Esophagus muscularis mucosa (tissue), 4 donors: Measurements from ENCODE around the gene PRDM9. TPM values are rescaled to one million over a fixed set of nuclear protein-coding genes. Genes with fewer than 3 reads are reported as not detected.
"Not testable (repeated sequence)": the region's sequence is repeated elsewhere in the genome, so short reads cannot be mapped to it uniquely, and the experiment has no call there.

ENCODE experiments used
- DNase-seq: peaks from one replicate; pipeline ENCODE4 v3.0.0-alpha.2; 2017; ENCODE audit errors: extremely low spot score
- H3K27ac ChIP-seq, 4 donors: fragments of 200-600 bp; sonication (generic); replicated peaks in 1 of 4; 1 replicate in 3 of 4; 2 replicates in 1 of 4; pipeline ENCODE4 v1.5.1; 2016 to 2019; ENCODE audit warnings: mild to moderate bottlenecking in 1 of 4
- H3K27me3 ChIP-seq, 4 donors: fragments of 200-600 bp; sonication (generic); one replicate each; pipeline versions ENCODE4 v1.5.1 to v1.6.0; 2016 to 2019
- H3K36me3 ChIP-seq, 4 donors: fragments of 200-600 bp; sonication (generic); one replicate each; pipeline ENCODE4 v1.5.1; 2016 to 2019
- H3K4me1 ChIP-seq, 4 donors: fragments of 200-600 bp; sonication (generic); one replicate each; pipeline ENCODE4 v1.5.1; 2016 to 2019
- H3K4me3 ChIP-seq, 4 donors: fragments of 200-600 bp; sonication (generic); 1 replicate in 2 of 4; 2 replicates in 2 of 4; pipeline ENCODE4 v1.5.1; 2016 to 2019; ENCODE audit warnings: mild to moderate bottlenecking in 4 of 4, moderate library complexity in 1 of 4
- H3K9me3 ChIP-seq, 4 donors: fragments of 200-600 bp; sonication (generic); 1 replicate in 3 of 4; 2 replicates in 1 of 4; pipeline ENCODE4 v1.5.1; 2016 to 2019
- CTCF ChIP-seq, 3 experiments: fragments of 200-600 bp in 2 of 3; fragments of 450-650 bp in 1 of 3; sonication (generic) in 2 of 3; IDR thresholded peaks; one replicate each; pipeline ENCODE4 v1.5.1; 2017 to 2019; ENCODE audit warnings: antibody characterized with exemption in 3 of 3, mild to moderate bottlenecking in 2 of 3, moderate library complexity in 1 of 3
- EP300 ChIP-seq: sonication (generic); formaldehyde crosslinking; IDR thresholded peaks from one replicate; pipeline ENCODE4 v1.6.1; 2017; ENCODE audit warnings: antibody characterized with exemption
- POLR2A ChIP-seq: fragments of 450-650 bp; IDR thresholded peaks from one replicate; pipeline ENCODE4 v1.6.1; 2017; ENCODE audit warnings: antibody characterized with exemption, moderate library complexity, mild to moderate bottlenecking, low read depth
- POLR2AphosphoS5 ChIP-seq, 2 donors: sonication (generic); formaldehyde crosslinking; IDR thresholded peaks; one replicate each; pipeline ENCODE4 v1.6.1; 2017; ENCODE audit warnings: antibody characterized with exemption in 2 of 2
- WGBS: methylation state at CpG from one replicate; pipeline ENCODE4 v1.1.5; 2018; 5-methylcytosine and 5-hydroxymethylcytosine counted together
- intact Hi-C: fragments of 100-400 bp; cut with DNase I; formaldehyde crosslinking; loops from one replicate; pipeline ENCODE4 v1.15.1; 2023
- total RNA-seq, 4 donors: library from RNA; depleted of rRNA; stranded (reverse); fragments of >200 nt; gene quantifications; one replicate each; pipeline versions ENCODE4 v1.1.0 to v1.2.1, GENCODE V29; 2016

Gene PRDM9
- total RNA-seq, 4 donors from 2014 or later = not detected

- no peaks in the 10 kb centered on the region for H3K36me3 ChIP-seq
- 89% methylated on average over 2 of the region's 2 CpGs for WGBS
- no peak for TF ChIP-seq POLR2A
- no peak for TF ChIP-seq POLR2AphosphoS5 (IDR thresholded peaks at IDR 0.05)
- no peak for TF ChIP-seq CTCF (IDR thresholded peaks at IDR 0.05)
- no peak for TF ChIP-seq EP300
- no peak for DNase-seq
- peaks cover 0 to 5% (median 2%) of the 10 kb centered on the region in 4 donors for H3K9me3 ChIP-seq
- no peaks in the 10 kb centered on the region for H3K4me1 ChIP-seq
- H3K27ac ChIP-seq = no peak overlapping the region
- no peak overlapping the region for H3K4me3 ChIP-seq
- intact Hi-C loops = no loop called here
- no peaks in the 10 kb centered on the region for H3K27me3 ChIP-seq
Measured at GRCh38 chr5:23483090-23483489, 24.3 kb upstream of the PRDM9 start.

DNA sequence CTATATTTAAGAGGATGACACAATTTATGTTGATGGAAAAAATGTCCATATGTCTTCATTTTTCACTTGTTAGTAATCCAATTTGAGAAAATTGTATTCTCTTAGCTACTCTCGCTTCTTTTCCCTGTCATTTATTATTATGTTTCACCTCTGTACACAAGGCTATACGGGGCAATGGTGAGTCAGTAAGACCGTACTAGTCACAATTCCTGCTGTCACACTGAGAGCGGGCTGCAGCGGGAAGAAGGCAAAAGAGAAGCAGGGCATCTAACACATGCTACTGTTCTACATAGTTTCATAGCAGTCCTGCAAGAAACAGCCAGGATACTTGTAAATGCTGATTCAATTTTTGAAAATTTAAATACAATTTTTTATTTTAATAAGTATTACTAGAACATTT is 23.3 kb upstream of the PRDM9 start:
- H3K36me3 ChIP-seq = no peaks in the 10 kb centered on the region
- H3K9me3 ChIP-seq = peaks cover 0 to 5% (median 2%) of the 10 kb centered on the region in 4 donors
- intact Hi-C loops = no loop called here
- 71% methylated on average over 5 of the region's 5 CpGs for WGBS
- no peak overlapping the region for H3K27ac ChIP-seq
- no peak for DNase-seq
- H3K4me3 ChIP-seq = no peak overlapping the region
- no peak for TF ChIP-seq POLR2A
- TF ChIP-seq POLR2AphosphoS5 (IDR thresholded peaks at IDR 0.05) = no peak
- no peak for TF ChIP-seq EP300
- TF ChIP-seq CTCF (IDR thresholded peaks at IDR 0.05) = no peak
- no peaks in the 10 kb centered on the region for H3K4me1 ChIP-seq
- H3K27me3 ChIP-seq = no peaks in the 10 kb centered on the region

GRCh38 chr5:23486227-23486626 is 21.2 kb upstream of the PRDM9 start:
- H3K9me3 ChIP-seq, H3K27me3 ChIP-seq, H3K36me3 ChIP-seq, H3K4me1 ChIP-seq, DNase-seq, H3K4me3 ChIP-seq, intact Hi-C loops, H3K27ac ChIP-seq: not testable (repeated sequence)
- 94% methylated on average over 2 of the region's 2 CpGs for WGBS

DNA sequence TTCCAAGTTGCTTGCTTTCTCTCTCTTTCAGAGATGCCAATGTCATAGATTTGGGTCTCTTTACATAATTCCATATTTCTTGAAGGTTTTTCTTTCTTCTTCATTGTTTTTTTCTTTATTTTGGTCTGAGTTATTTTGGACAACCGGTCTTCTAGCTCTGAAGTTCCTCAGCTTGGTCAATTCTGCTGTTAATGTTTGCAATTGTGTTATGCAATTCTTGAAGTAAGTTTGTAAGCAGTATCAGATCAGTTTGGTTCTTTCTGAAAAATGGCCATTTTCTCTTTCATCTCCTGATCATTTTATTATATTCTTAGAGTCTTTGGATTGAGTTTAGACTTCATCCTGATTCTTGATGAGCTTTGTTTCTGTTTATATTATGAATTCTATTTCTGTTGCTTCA is 16.4 kb upstream of the PRDM9 start:
- Histone ChIP-seq H3K4me1 (no peaks in the 10 kb centered on the region), H3K27me3 (no peaks in the 10 kb centered on the region), H3K27ac (no peak overlapping the region), H3K4me3 (no peak overlapping the region), H3K36me3 (no peaks in the 10 kb centered on the region), H3K9me3 (peaks cover 0 to 5% (median 2%) of the 10 kb centered on the region in 4 donors)
- no peak for DNase-seq
- WGBS = 85% methylated on average over 1 of the region's 1 CpG
- TF ChIP-seq POLR2AphosphoS5 (IDR thresholded peaks at IDR 0.05) = no peak
- TF ChIP-seq EP300 = no peak
- no peak for TF ChIP-seq CTCF (IDR thresholded peaks at IDR 0.05)
- intact Hi-C loops = no loop called here

DNA sequence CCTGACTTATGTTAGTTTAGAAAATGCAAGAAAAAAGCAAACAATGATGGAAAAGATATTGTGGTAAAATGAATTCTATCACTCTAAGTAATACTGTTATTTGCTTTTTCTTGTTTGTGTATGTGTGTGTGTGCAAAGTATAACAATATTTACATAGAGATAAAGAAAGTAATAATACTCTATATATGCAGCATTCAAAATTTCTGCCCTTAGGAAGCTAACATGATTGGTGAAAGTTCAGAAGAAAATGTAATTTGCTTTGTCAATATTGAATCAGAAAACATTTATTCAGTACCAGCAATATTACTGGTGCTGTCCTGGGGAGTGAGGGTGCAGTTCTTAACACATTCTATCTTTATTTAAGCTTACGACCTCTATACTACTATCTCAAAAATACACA is 12.9 kb upstream of the PRDM9 start:
- no peaks in the 10 kb centered on the region for H3K27me3 ChIP-seq
- 84% methylated on average over 1 of the region's 1 CpG for WGBS
- no peaks in the 10 kb centered on the region for H3K4me1 ChIP-seq
- intact Hi-C loops = no loop called here
- no peaks in the 10 kb centered on the region for H3K36me3 ChIP-seq
- H3K27ac ChIP-seq = no peak overlapping the region
- no peaks in the 10 kb centered on the region for H3K9me3 ChIP-seq
- no peak overlapping the region for H3K4me3 ChIP-seq
- no peak for TF ChIP-seq EP300
- TF ChIP-seq CTCF (IDR thresholded peaks at IDR 0.05) = no peak
- TF ChIP-seq POLR2A = no peak
- no peak for TF ChIP-seq POLR2AphosphoS5 (IDR thresholded peaks at IDR 0.05)
- DNase-seq = no peak
